Keratinocyte (primary cell): ENCODE measurements around the gene HSF2.

Experiments used
- CTCF ChIP-seq, 3 experiments: IDR thresholded peaks in 1 of 3; conservative IDR thresholded peaks in 1 of 3; optimal IDR thresholded peaks in 1 of 3; 2 replicates in 2 of 3; 3 replicates in 1 of 3; pipeline versions ENCODE3 to v1.5.1; 2011; ENCODE audit warnings: low read length in 3 of 3, mild to moderate bottlenecking in 3 of 3, moderate library complexity in 2 of 3, control low read depth in 1 of 3, inconsistent platforms in 1 of 3; ENCODE audit not compliant: insufficient read depth in 2 of 3; ENCODE audit errors: extremely low read depth in 1 of 3
- EZH2 ChIP-seq: IDR thresholded peaks from one replicate; pipeline ENCODE4 v1.6.1; 2012; ENCODE audit warnings: inconsistent platforms, mild to moderate bottlenecking, low read length, moderate library complexity

- no peak for TF ChIP-seq CTCF (optimal IDR thresholded peaks at IDR 0.05 in 1 of 3, IDR thresholded peaks at IDR 0.05 in 1 of 3, conservative IDR thresholded peaks at IDR 0.05 in 1 of 3; ENCODE audit: extremely low read depth in 1 of 3, insufficient read depth in 2 of 3, low read length in 3 of 3)
- TF ChIP-seq EZH2, result no peak
Observed at GRCh38 chr6:122431780-122432179, 32.3 kb downstream of the HSF2 start.
